Mesenteric fat pad (tissue), 1 donor: ENCODE data around the gene ZNF410. TPM values are rescaled to one million over a fixed set of nuclear protein-coding genes. Genes with fewer than 3 reads are reported as not detected.
"Not testable (repeated sequence)": the region's sequence is repeated elsewhere in the genome, so short reads cannot be mapped to it uniquely, and the experiment has no call there.

Experiments
- DNase-seq: peaks from one replicate; pipeline ENCODE4 v3.0.0-alpha.2; 2020; ENCODE audit warnings: low spot score
- total RNA-seq: library from RNA; stranded (reverse); fragmentation: NEBNext Ultra II Directional; extraction: Animal tissue kit (Norgen Biotek cat#: 25700); gene quantifications from one replicate; pipeline ENCODE4 v1.2.1, GENCODE V29; 2021
- donor health status: DM: yes; HTN: yes; CAD: no.

The ZNF410 gene
- total RNA-seq, 1 donor from 2014 or later, result 51.1 TPM

DNA sequence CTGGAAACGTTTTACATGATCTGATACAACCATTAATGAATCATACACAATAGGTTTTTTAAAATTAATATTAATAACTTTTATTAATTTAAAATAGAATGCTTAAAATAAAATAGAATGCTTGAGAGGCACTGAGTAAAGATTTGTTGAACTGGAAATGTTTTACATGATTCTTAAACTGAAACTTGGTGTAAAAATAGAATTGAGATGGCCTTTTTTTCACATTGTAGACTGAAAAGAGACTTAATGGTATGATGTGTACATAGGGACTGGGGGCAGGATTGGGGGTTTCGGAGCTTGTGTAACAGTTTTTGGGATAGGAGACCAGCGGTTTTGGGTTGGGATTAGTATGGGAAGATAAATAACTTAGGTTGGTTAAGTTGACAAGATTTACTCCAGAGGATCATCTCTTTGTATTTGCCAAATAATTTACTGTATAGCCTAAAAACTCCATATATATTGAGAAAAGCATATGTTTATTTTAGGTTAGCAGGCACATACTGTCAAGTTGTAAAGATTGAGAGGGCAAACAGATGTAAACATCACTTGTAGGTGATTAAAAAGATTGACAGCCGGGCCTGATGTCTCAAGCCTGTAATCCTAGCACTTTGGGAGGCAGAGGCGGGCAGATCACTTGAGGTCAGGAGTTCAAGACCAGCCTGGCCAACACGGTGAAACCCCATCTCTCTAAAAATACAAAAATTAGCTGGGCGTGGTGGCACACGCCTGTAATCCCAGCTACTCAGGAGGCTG lies 2.0 kb upstream of the ZNF410 start:
- DNase-seq, result no peak

GRCh38 chr14:73887318-73887616 lies 608 bp downstream of the ZNF410 start:
- no peak for DNase-seq

DNA sequence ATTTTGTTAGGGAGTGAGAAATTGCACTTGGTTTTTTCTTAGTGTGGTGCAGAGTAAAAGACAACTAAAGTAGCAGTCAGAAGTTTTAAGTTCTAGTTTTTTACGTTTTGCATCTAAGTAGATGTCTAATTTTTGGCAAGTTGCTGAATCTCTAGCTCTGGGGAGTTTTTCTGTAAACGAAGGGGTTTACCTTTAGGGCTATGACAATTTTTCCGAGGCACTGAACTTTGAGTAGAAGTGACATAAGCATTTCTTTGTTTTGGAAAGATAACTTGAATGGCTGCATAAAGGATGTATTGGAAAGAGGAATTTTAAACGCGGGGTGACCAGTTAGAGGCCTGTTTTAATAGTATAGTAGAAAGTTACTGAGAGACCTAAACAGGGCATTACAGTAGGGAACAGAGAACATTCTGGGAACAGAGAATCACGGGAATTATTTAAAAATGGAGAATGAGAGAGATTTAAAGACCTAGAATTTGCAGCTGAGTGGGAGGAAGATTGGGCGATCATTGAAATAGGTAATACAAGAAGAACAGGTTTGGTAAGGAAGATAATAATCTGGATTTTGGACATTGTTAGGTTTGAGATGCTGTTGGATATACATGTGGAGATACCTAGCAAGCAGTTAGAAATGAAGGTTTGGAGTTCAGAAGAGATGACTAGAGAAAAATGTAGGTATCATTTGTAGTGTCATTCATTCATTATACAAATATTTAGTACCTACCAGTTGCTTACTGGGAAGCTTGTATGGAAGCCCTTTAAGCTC lies 1.2 kb downstream of the ZNF410 start:
- no peak for DNase-seq

- DNase-seq, result no peak
These were observed 1.7 kb downstream of the ZNF410 start for GRCh38 chr14:73888460-73888725.

DNA sequence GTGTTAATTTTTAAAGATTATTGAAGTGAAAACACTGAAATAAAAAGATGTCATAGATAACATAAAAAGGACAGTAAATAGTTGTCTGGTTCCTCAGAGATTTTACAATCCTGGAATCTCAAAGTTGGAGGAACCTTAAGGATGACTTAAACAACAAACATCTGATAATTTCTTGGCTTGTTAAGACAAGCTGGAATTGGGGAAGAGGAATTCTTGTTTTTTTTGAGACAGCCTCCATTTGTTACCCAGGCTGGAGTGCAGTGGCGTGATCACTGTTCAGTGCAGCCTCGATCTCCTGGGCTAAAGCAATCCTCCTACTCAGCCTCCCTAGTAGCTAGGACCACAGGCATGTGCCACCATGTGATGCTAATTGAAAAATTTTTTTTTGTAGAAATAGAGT lies 2.3 kb downstream of the ZNF410 start:
- no peak for DNase-seq

- DNase-seq, result no peak
These were observed 2.7 kb downstream of the ZNF410 start for GRCh38 chr14:73889376-73889775.

GRCh38 chr14:73894180-73894687 lies 7.6 kb downstream of the ZNF410 start:
- not testable (repeated sequence) for DNase-seq

GRCh38 chr14:73895939-73896338 lies 9.3 kb downstream of the ZNF410 start:
- no peak for DNase-seq

GRCh38 chr14:73896521-73896920 lies 9.9 kb downstream of the ZNF410 start:
- DNase-seq, result no peak

DNA sequence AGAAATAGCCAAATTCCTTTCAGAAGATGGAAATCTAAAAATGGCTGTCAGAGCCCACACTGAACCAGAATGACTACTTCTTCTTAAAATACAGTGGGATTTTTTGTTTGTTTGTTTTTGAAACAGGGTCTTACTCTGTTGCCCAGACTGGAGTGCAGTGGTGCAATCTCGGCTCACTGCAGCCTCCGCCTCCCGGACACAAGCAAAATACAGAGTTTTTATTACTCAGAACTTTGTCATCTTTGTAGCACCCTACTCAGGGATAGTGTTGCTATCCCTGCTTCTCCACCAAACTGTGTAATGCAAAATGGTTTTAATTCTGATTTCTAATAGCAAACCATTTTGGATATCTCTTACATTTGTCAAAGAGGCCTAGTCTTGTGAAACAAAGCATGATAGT lies 16.4 kb downstream of the ZNF410 start:
- no peak for DNase-seq

DNA sequence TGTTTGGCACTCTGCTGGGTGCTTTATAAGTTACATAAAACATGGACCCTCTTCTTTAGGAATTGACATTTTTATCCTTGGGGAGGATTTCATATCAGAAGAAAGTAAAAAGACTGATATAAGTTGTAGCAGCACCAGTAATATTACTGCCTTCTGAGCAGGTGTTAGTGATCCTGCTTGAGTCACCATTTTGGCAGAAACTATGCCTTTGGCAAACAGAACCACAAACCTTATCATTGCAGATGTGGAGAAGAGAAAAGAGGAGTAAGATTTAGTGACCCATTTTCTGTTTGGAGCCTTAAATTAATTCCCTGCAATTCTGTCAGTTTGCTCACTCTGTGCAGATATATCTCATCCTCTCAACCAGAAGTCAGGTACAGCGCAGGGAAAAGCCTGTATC lies 23.0 kb downstream of the ZNF410 start:
- DNase-seq, result no peak

DNA sequence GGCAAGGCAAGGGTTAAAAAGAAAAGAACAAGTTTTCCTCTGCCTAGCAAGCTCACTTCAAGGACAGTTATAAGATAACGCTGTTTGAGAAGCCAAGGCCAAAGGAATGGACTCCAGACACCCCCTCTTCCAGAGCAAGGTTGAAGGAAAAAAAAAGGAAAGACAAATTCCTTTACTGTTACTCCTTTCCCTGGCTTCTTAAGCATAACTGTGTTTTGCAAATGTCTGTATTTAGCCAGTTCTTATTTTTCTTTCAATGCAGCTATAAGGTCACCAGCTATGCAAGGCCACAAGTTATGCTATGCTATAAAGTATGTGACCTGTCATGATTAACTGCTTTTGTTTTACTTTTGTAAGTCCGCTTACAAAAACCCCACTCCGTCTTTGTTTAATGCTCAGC lies 26.6 kb downstream of the ZNF410 start:
- no peak for DNase-seq

GRCh38 chr14:73916324-73916723 lies 29.7 kb downstream of the ZNF410 start:
- no peak for DNase-seq

DNA sequence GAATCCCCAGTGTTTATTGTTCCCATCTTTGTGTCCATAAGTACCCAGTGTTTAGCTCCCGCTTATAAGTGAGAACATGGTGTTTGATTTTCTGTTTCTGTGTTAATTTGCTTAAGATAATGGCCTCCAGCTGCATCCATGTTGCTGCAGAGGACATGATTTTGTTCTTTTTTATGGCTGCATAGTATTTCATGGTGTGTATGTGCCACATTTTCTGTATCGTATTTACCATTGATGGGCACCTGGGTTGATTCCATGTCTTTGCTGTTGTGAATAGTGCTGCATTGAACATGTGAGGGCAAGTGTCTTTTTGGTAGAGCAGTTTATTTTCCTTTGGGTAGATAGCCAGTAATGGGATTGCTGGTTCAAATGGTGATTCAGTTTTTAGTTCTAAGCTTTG lies 32.8 kb downstream of the ZNF410 start:
- not testable (repeated sequence) for DNase-seq

- no peak for DNase-seq
These were observed 37.7 kb downstream of the ZNF410 start for GRCh38 chr14:73924337-73924736.

GRCh38 chr14:73935666-73936065 lies 49.0 kb downstream of the ZNF410 start:
- no peak for DNase-seq

GRCh38 chr14:73936548-73936947 lies 49.9 kb downstream of the ZNF410 start:
- no peak for DNase-seq

GRCh38 chr14:73937012-73937411 lies 50.4 kb downstream of the ZNF410 start:
- no peak for DNase-seq

DNA sequence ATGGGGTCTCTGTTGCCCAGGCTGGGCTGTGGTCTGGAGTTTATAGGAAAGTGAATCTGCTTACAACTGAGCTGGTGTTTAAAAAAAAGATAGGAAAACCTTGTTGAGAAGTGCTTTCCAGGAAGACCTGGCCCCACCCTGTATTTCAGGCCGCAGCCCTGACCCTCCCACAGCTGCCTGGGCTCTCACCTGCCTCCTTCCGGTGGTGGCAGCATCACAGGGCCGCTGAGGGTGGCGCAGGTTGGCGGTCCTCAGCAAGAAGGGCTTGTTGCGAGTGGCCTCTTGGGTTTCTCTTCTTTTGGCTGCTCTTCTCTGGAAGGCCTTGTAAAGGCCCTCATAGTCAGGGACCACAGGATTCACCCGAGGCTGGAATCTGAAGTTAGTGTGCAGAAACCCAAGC lies 55.5 kb downstream of the ZNF410 start:
- no peak for DNase-seq

DNA sequence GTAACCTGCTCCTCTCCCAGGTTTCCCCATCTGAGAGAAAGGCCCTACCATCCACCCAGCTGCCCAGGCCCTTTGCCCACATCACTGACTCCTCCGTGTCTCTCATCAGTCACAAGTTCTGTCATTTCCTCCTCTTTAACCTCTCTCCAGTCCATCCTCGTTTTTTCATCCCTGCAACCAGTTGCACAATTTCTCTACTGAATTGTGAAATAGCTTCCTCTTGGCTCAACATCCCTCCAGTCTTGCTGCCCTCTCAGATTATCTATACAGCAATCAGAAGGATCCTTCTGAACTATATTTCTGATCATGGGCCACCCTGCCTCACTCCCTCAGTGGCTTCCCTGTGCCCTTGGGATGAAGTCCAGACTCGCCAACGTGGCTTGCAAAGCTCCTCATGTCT lies 56.4 kb downstream of the ZNF410 start:
- DNase-seq, result no peak

- DNase-seq, result no peak
These were observed 57.9 kb downstream of the ZNF410 start for GRCh38 chr14:73944432-73945158.

DNA sequence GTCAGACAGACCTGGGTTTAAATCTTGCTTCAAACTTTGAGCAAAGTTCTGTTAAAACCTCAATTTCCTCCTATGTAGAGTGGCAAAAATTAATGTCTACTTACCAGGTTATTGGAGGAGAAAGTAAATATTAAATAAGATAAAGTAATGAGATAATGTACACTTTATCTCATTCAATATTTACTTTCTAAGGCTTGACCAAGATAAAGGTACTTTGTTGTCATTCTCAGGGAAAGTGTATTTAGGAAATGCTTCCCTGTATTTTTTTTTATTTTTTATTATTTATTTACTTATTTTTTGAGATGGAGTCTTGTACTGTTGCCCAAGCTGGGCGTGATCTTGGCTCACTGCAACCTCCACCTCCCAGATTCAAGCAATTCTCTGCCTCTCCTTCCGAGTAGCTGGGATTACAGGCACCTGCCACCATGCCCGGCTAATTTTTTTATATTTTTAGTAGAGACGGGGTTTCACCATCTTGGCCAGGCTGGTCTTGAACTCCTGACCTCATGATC lies 58.6 kb downstream of the ZNF410 start:
- no peak for DNase-seq
